GM23338 (cell line): Measurements from ENCODE around the gene TMEM212. TPM values are rescaled to one million over a fixed set of nuclear protein-coding genes. Genes with fewer than 3 reads are reported as not detected.

ENCODE experiments used
- ATAC-seq: fragments of 200-7000 bp; cut with Tn5 transposase; 3 replicates; pipeline ENCODE4 v1.9.1; 2020
- DNase-seq: peaks from one replicate; pipeline ENCODE4 v3.0.0-alpha.2; 2015; ENCODE audit warnings: low spot score
- H2AFZ ChIP-seq: fragments of 200-600 bp; sonication (generic); 2 replicates; pipeline ENCODE4 v1.8.0; 2016; ENCODE audit warnings: antibody characterized with exemption, mild to moderate bottlenecking, moderate library complexity
- H3F3A ChIP-seq: fragments of 200-600 bp; sonication (generic); replicated peaks from 2 replicates; pipeline ENCODE4 v1.8.0; 2017; ENCODE audit warnings: antibody characterized with exemption, mixed run types, low read depth
- H3K27ac ChIP-seq: fragments of 200-600 bp; sonication (generic); 2 replicates; pipeline ENCODE4 v1.6.1; 2016; ENCODE audit warnings: low read depth
- H3K27me3 ChIP-seq: fragments of 200-600 bp; sonication (generic); 2 replicates; pipeline ENCODE4 v1.8.0; 2016; ENCODE audit warnings: mild to moderate bottlenecking, mixed run types, moderate library complexity; ENCODE audit not compliant: insufficient read depth
- H3K36me3 ChIP-seq: fragments of 200-600 bp; sonication (generic); 2 replicates; pipeline ENCODE4 v1.8.0; 2016; ENCODE audit warnings: mild to moderate bottlenecking; ENCODE audit not compliant: insufficient read depth
- H3K4me1 ChIP-seq: fragments of 200-600 bp; sonication (generic); 2 replicates; pipeline ENCODE4 v1.8.0; 2016; ENCODE audit warnings: mild to moderate bottlenecking, moderate library complexity; ENCODE audit not compliant: insufficient read depth
- H3K4me2 ChIP-seq: fragments of 200-600 bp; sonication (generic); 2 replicates; pipeline ENCODE4 v1.7.1; 2017; ENCODE audit warnings: mixed run types
- H3K4me3 ChIP-seq: fragments of 200-600 bp; sonication (generic); 2 replicates; pipeline ENCODE4 v1.6.1; 2016; ENCODE audit warnings: mixed run types
- H3K79me2 ChIP-seq: fragments of 200-600 bp; sonication (generic); replicated peaks from 2 replicates; pipeline ENCODE4 v1.8.0; 2017; ENCODE audit warnings: mild to moderate bottlenecking; ENCODE audit not compliant: insufficient read depth
- H3K9me2 ChIP-seq: fragments of 200-600 bp; sonication (generic); 2 replicates; pipeline ENCODE4 v1.8.0; 2017; ENCODE audit not compliant: insufficient read depth
- H4K20me1 ChIP-seq: fragments of 200-600 bp; sonication (generic); replicated peaks from 2 replicates; pipeline ENCODE4 v1.8.0; 2017; ENCODE audit warnings: mild to moderate bottlenecking; ENCODE audit not compliant: insufficient read depth
- H3K27ac Mint-ChIP-seq: 2 replicates; pipeline ENCODE4 v1.8.0; 2020; ENCODE audit warnings: inconsistent platforms, mild to moderate bottlenecking, moderate library complexity, mixed read lengths
- H3K27me3 Mint-ChIP-seq: 3 replicates; pipeline ENCODE4 v1.8.0; 2022; ENCODE audit warnings: low read depth, mild to moderate bottlenecking, moderate library complexity, mixed read lengths, inconsistent platforms; ENCODE audit not compliant: insufficient read depth, poor library complexity
- H3K36me3 Mint-ChIP-seq: 3 replicates; pipeline ENCODE4 v1.8.0; 2021; ENCODE audit warnings: low read depth, mild to moderate bottlenecking, inconsistent platforms, moderate library complexity, mixed read lengths
- H3K4me1 Mint-ChIP-seq: 3 replicates; pipeline ENCODE4 v1.8.0; 2020; ENCODE audit warnings: mild to moderate bottlenecking, inconsistent platforms, mixed read lengths
- H3K4me3 Mint-ChIP-seq: 3 replicates; pipeline ENCODE4 v1.8.0; 2021; ENCODE audit warnings: moderate library complexity, mild to moderate bottlenecking, inconsistent platforms, mixed read lengths
- H3K9me3 Mint-ChIP-seq: 3 replicates; pipeline ENCODE4 v1.8.0; 2020; ENCODE audit warnings: moderate library complexity, mild to moderate bottlenecking, inconsistent platforms, mixed read lengths
- CREB1 ChIP-seq: fragments of 250-450 bp; sonication (Bioruptor Pico); IDR thresholded peaks from 2 replicates; pipeline ENCODE4 v1.5.0; 2020; ENCODE audit warnings: low read depth, mild to moderate bottlenecking, moderate library complexity
- ETS1 ChIP-seq: IDR thresholded peaks from 2 replicates; pipeline ENCODE4 v1.6.1; 2016; ENCODE audit warnings: antibody characterized with exemption
- EZH2 ChIP-seq: fragments of 200-600 bp; sonication (generic); IDR thresholded peaks from one replicate; pipeline ENCODE4 v1.8.0; 2017; ENCODE audit warnings: antibody characterized with exemption, mild to moderate bottlenecking, low read depth; ENCODE audit not compliant: unreplicated experiment
- EZH2phosphoT487 ChIP-seq: fragments of 200-600 bp; sonication (generic); IDR thresholded peaks from one replicate; pipeline ENCODE4 v1.8.1; 2018; ENCODE audit warnings: antibody characterized with exemption; ENCODE audit not compliant: unreplicated experiment
- JUNB ChIP-seq: IDR thresholded peaks from one replicate; pipeline ENCODE4 v1.6.1; 2016; ENCODE audit warnings: antibody characterized with exemption; ENCODE audit not compliant: unreplicated experiment
- NANOG ChIP-seq: IDR thresholded peaks from 2 replicates; pipeline ENCODE4 v1.6.1; 2016; ENCODE audit warnings: antibody characterized with exemption, borderline replicate concordance
- POLR2AphosphoS5 ChIP-seq: IDR thresholded peaks from 2 replicates; pipeline ENCODE4 v1.6.1; 2016; ENCODE audit warnings: antibody characterized with exemption, low read depth
- REST ChIP-seq: IDR thresholded peaks from one replicate; pipeline ENCODE4 v1.6.1; 2018; ENCODE audit warnings: antibody characterized with exemption; ENCODE audit not compliant: unreplicated experiment
- STAT1 ChIP-seq: IDR thresholded peaks from one replicate; pipeline ENCODE4 v1.6.1; 2016; ENCODE audit warnings: antibody characterized with exemption; ENCODE audit not compliant: unreplicated experiment
- ZNF114 ChIP-seq: fragments of 250-450 bp; sonication (Bioruptor Pico); IDR thresholded peaks from 2 replicates; pipeline ENCODE4 v1.5.0; 2020; ENCODE audit warnings: mild to moderate bottlenecking, moderate library complexity
- ZNF331 ChIP-seq: fragments of 250-450 bp; sonication (Bioruptor Pico); IDR thresholded peaks from 2 replicates; pipeline ENCODE4 v1.5.0; 2020; ENCODE audit warnings: low read depth, mild to moderate bottlenecking, moderate library complexity
- ZNF462 ChIP-seq: fragments of 250-450 bp; sonication (Bioruptor Pico); IDR thresholded peaks from 2 replicates; pipeline ENCODE4 v1.5.0; 2020; ENCODE audit warnings: mild to moderate bottlenecking, moderate library complexity
- polyA plus RNA-seq: library from polyadenylated mRNA; unstranded; fragments of >200 nt; fragmentation: Nextera tagmentation; extraction: Ambion mirVana; gene quantifications from 2 replicates; pipeline ENCODE4 v1.2.1, GENCODE V29; 2016
- total RNA-seq: library from RNA; depleted of rRNA; stranded (reverse); fragments of >200 nt; shearing (Covaris generic); gene quantifications from 2 replicates; pipeline ENCODE4 v1.2.3, GENCODE V29; 2014
- TF ChIP-seq, protein P1 (sequence below), 2 experiments: fragments of 200-600 bp in 1 of 2; sonication (generic) in 1 of 2; conservative IDR thresholded peaks; 2 replicates each; pipeline versions ENCODE4 v1.5.1 to v1.6.1; 2016 to 2017; ENCODE audit warnings: antibody characterized with exemption in 2 of 2, low read depth in 2 of 2, mild to moderate bottlenecking in 2 of 2, moderate library complexity in 1 of 2

TMEM212 gene
- total and polyA plus RNA-seq, 2 experiments from 2014 or later = not detected

- Histone ChIP-seq H3K9me2 (0 out of 2 replicates have a peak, but pooled peaks cover 5% of the 10 kb centered on the region), H3K27ac (no peak overlapping the region), H3K4me3 (no peak overlapping the region), H3K4me2 (no peak overlapping the region), H4K20me1 (no peaks in the 10 kb centered on the region), H3K36me3 (peaks cover 23% of the 10 kb centered on the region; the same call in 1 of the 2 replicates), H2AFZ (no peak overlapping the region; the same call in 1 of the 2 replicates), H3K79me2 (no peaks in the 10 kb centered on the region), H3K27me3 (no peaks in the 10 kb centered on the region), H3F3A (no peaks in the 10 kb centered on the region), H3K4me1 (no peaks in the 10 kb centered on the region; the same call in 1 of the 2 replicates)
- H3K36me3 Mint-ChIP-seq = peaks cover 27% of the 10 kb centered on the region
- ATAC-seq (no peak), DNase-seq (no peak)
- no peaks in the 10 kb centered on the region for H3K4me1 Mint-ChIP-seq
- no peaks in the 10 kb centered on the region for H3K27me3 Mint-ChIP-seq
- no peak overlapping the region for H3K27ac Mint-ChIP-seq
- no peak overlapping the region for H3K4me3 Mint-ChIP-seq
- H3K9me3 Mint-ChIP-seq = peaks cover 41% of the 10 kb centered on the region
- TF ChIP-seq EZH2phosphoT487 = no peak
- TF ChIP-seq REST = no peak
- TF ChIP-seq ZNF462 (CRISPR knock-in tag) = no peak
- no peak for TF ChIP-seq JUNB
- TF ChIP-seq ETS1 = no peak
- TF ChIP-seq ZNF114 = no peak
- no peak for TF ChIP-seq STAT1
- TF ChIP-seq, protein P1, sequence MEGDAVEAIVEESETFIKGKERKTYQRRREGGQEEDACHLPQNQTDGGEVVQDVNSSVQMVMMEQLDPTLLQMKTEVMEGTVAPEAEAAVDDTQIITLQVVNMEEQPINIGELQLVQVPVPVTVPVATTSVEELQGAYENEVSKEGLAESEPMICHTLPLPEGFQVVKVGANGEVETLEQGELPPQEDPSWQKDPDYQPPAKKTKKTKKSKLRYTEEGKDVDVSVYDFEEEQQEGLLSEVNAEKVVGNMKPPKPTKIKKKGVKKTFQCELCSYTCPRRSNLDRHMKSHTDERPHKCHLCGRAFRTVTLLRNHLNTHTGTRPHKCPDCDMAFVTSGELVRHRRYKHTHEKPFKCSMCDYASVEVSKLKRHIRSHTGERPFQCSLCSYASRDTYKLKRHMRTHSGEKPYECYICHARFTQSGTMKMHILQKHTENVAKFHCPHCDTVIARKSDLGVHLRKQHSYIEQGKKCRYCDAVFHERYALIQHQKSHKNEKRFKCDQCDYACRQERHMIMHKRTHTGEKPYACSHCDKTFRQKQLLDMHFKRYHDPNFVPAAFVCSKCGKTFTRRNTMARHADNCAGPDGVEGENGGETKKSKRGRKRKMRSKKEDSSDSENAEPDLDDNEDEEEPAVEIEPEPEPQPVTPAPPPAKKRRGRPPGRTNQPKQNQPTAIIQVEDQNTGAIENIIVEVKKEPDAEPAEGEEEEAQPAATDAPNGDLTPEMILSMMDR (conservative IDR thresholded peaks at IDR 0.05; ENCODE audit: low read depth in 2 of 2) = no peak
- no peak for TF ChIP-seq POLR2AphosphoS5
- no peak for TF ChIP-seq EZH2
- no peak for TF ChIP-seq CREB1 (CRISPR knock-in tag)
- TF ChIP-seq NANOG = no peak
- no peak for TF ChIP-seq ZNF331 (CRISPR knock-in tag)
Measured at GRCh38 chr3:171851660-171852058, 8.5 kb downstream of the TMEM212 start.
